Muscle of back (tissue), 13 donors: ENCODE data around the gene TOP2B. TPM values are rescaled to one million over a fixed set of nuclear protein-coding genes. Genes with fewer than 3 reads are reported as not detected.

ENCODE experiments used
- DNase-seq, 3 donors: peaks; one replicate each; pipeline versions ENCODE4 v3.0.0 to v3.0.0-alpha.2; 2013
- long read RNA-seq, 9 donors: transcript quantifications; one replicate each; lab custom pipeline, GENCODE V29; 2026
- polyA plus RNA-seq, 10 donors: library from polyadenylated mRNA; unstranded; fragments of 120-200 nt; gene quantifications; one replicate each; pipeline ENCODE4 v1.2.1, GENCODE V29; 2013; ENCODE audit not compliant: insufficient read length in 10 of 10

TOP2B gene
- polyA plus RNA-seq = 100 to 1,000 TPM; 105 to 176 (median 137) TPM
- long read RNA-seq, donor 1, full-length matches to known transcripts = 2 of 2 reads
- long read RNA-seq, donor 1, partial matches to known transcripts = 0 of 2 reads
- long read RNA-seq, donor 1, other reads (novel, unspliced or antisense) = 0 of 2 reads
- long read RNA-seq, donor 2 = 0 reads
- long read RNA-seq, donor 3 = 0 reads
- long read RNA-seq, donor 4, full-length matches to known transcripts = 2 of 2 reads
- long read RNA-seq, donor 4, partial matches to known transcripts = 0 of 2 reads
- long read RNA-seq, donor 4, other reads (novel, unspliced or antisense) = 0 of 2 reads
- long read RNA-seq, donor 5, full-length matches to known transcripts = 4 of 4 reads
- long read RNA-seq, donor 5, partial matches to known transcripts = 0 of 4 reads
- long read RNA-seq, donor 5, other reads (novel, unspliced or antisense) = 0 of 4 reads
- long read RNA-seq, donor 6, full-length matches to known transcripts = 1 of 7 reads
- long read RNA-seq, donor 6, partial matches to known transcripts = 6 of 7 reads
- long read RNA-seq, donor 6, other reads (novel, unspliced or antisense) = 0 of 7 reads
- long read RNA-seq, donor 7 = 0 reads
- long read RNA-seq, donor 8, full-length matches to known transcripts = 1 of 19 reads
- long read RNA-seq, donor 8, partial matches to known transcripts = 18 of 19 reads
- long read RNA-seq, donor 8, other reads (novel, unspliced or antisense) = 0 of 19 reads
- long read RNA-seq, donor 9 = 0 reads

GRCh38 chr3:25664812-25665314 is at the start of gene TOP2B:
TOP2B (minus strand) TSS chr3:25664907; CDS start chr3:25664297, 610 bp downstream.
- DNase-seq = peak; percentile 97 to 99 (median 97)

DNA sequence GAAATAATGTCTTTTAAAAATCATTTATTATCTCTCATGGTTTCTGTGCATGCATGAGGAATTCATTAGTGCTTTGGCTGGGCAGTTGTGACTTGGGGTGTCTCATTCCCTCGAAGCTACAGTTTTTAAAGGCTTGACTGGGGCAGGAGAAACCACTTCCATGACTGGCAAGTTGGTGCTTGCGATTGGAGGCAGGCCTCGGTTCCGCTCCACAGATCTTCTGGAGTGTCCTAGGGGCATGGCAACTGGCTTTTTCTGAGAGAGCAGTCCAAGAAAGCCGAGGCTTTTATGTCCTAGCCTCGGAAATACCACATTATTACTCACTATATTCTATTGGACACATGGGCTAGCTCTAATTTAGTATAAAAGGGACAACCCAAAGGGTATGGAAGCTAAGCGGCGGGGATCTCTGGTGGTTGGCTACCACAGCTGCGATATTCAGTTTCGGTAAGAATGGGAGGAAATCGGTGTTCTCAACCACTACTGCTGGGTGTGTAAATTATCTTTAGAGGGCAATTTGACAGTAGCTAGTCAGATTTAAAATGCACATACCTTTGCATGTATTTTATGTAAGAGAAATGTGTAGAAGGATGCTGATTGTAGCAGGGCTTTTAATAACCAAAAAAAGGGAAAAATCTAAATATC is 48.8 kb upstream of the TOP2B start:
- no peak for DNase-seq

- DNase-seq = no peak
These were observed 46.4 kb upstream of the TOP2B start for GRCh38 chr3:25711090-25711489.

DNA sequence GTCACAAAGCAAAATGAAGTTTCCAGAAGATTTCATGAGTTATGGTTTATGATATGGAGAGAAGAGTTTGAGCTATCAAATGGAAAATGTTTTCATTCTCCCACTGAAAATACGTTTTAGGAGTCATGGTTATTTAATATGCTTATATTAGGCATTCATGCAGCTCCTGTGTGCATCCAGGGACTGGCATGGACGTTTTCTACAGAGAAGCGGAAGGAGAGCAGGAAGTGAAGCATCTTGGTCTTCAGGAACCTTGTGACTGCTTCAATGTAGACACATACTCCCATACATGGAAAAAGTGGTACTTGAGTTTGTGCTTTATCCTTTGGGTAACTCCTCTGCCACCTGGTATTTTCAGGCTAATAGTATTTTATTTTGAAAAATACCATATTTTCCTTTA is 43.3 kb upstream of the TOP2B start:
- no peak for DNase-seq

DNA sequence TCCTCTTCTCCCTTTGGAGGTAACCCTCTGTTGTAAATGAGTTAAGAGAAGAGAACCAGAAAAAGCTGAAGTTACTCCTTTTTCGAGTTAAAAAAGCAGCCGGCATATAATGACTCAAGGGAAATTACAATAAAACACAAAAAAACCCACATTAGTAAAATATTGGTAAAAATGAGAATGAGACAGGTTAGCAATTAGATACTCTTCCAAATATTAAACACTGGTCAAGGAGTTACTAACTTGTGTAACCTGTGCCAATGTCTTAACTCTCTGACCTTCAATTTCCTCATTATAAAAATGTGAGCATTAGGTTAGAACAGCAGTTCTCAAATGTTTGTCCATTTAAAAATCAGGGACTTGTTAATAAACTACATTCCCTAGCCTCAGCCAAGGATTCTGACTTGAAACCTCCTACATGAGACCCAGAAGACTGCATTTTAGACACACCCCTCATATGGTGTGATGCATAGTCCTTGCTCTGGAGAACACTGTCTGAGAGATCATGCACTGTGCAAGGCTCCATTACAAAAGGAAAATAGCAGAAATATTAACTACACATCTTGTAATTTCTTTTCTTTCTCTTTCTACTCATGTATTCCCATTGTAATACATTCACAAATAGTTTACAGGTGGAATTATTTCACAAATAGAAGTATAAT is 42.7 kb upstream of the TOP2B start:
- DNase-seq = no peak

GRCh38 chr3:25706213-25706612 is 41.5 kb upstream of the TOP2B start:
- DNase-seq = no peak

- DNase-seq = no peak
These were observed 32.8 kb upstream of the TOP2B start for GRCh38 chr3:25697553-25697952.

DNA sequence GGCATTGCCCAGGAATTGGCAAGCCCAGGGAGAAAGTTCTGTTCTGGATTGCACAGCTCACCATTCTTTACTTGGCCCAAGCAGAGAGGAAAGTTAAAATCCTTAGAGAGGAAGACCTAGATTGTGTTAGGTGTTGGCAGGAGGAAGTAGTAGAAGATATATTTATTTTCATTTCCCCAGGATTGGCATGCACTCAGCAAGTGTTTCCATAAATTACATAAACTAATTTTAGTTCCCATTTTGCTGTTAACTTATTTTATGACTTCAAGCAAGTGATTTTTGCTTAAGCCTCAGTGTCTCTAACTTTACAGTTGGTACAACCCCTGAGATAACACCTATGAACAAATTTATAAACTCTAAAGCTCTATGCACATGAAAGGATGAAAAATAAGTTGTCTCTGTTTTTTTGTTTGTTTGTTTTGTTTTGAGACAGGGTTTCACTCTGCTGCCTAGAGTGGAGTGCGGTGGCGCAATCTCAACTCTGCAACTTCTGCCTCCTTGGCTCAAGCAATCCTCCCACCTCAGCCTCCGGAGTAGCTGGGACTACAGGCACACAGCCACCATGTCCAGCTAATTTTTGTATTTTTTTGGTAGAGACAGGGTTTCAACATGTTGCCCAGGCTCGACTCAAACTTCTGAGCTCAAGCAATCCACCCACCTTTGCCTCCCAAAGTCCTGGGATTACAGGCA is 31.2 kb upstream of the TOP2B start:
- DNase-seq = peak in 1 of 3 donors; percentile 13

DNA sequence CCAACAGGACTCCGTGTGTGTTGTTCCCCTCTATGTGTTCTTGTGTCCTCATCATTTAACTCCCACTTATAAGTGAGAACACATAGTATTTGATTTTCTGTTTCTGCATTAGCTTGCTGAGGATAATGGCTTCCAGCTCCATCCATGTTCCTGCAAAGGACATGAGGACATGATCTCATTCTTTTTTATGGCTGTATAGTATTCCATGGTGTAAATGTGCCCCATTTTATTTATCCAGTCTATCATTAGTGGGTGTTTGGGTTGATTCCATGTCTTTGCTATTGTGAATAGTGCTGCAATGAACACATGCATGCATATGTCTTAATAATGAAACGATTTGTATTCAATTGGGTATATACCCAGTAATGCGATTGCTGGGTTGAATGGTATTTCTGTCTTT is 28.5 kb upstream of the TOP2B start:
- no peak for DNase-seq

- peak in 2 of 3 donors; percentile 27 to 80 for DNase-seq
These were observed 27.6 kb upstream of the TOP2B start for GRCh38 chr3:25692341-25692740.

- DNase-seq = no peak
These were observed 26.2 kb upstream of the TOP2B start for GRCh38 chr3:25690768-25691533.

DNA sequence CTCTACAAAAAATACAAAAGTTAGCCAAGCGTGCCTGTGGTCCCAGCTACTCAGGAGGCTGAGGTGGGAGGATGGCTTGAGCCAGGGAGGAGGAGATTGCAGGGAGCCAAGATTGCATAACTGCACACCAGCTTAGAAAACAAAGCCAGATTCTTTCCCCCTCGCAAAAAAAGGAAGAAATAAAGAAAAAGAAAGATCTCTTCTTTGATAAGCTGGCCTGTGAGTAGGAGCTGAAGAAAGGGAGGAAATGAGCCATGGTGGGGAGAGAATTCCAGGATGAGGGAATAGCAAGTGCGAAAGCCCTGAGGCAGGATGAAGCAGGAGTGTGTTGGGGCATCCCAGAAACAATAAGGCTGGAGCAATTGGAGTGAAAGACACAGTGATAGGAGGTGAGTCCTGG is 24.5 kb upstream of the TOP2B start:
- DNase-seq = no peak

DNA sequence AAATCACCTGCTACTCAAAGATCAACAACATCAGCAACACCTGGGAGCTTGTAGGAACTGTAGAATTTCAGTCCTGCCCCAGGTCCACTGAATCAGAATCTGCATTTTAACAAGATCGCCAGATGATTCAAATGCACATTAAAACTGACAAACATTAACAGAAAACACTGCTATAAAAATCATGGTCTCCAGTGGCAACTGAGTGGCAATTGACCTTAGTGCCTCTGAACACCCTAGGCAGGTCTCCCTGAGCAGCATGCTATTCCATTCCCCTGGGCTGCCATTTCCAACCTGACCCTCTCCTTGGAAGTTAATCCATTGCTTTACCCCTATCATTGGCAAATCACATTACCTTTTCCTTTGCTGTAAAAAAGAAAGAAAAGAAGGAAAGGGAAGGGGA is 23.0 kb upstream of the TOP2B start:
- DNase-seq = no peak

DNA sequence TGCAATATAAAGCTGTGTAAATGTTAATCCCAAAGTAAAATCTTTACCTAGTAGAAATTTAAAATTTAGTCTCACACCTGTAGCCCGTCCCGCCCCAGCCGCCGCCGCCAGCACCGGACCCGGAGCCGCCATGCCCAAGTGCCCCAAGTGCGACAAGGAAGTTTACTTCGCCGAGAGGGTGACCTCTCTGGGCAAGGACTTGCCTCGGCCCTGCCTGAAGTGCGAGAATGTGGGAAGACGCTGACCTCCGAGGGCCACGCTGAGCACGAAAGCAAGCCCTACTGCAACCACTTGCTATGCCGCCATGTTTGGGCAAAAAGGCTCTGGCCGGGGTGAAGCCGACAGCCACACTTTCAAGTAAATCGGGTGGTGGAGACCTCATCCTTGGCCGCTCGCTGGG is 22.1 kb upstream of the TOP2B start:
- DNase-seq = no peak

- no peak for DNase-seq
These were observed 19.2 kb upstream of the TOP2B start for GRCh38 chr3:25683882-25684281.

DNA sequence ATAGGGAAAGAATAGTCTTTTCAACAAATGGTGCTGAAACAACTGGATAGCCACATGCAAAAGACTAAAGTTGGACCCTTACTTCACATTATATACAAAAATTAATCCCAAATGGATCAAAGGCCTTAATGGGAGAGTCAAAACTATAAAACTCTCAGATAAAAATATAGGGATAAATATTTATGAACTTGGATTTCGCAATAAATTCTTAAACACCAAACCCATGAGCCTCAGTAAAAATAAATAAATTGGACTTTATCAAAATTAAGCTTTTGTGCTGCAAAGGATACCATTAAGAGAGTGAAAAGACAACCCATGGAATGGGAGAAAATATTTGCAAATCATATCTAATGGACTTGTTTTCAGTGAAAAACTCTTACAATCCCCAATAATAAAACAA is 18.7 kb upstream of the TOP2B start:
- DNase-seq = no peak

- no peak for DNase-seq
These were observed 15.1 kb upstream of the TOP2B start for GRCh38 chr3:25679642-25680302.

GRCh38 chr3:25679166-25679565 is 14.5 kb upstream of the TOP2B start:
- no peak for DNase-seq

DNA sequence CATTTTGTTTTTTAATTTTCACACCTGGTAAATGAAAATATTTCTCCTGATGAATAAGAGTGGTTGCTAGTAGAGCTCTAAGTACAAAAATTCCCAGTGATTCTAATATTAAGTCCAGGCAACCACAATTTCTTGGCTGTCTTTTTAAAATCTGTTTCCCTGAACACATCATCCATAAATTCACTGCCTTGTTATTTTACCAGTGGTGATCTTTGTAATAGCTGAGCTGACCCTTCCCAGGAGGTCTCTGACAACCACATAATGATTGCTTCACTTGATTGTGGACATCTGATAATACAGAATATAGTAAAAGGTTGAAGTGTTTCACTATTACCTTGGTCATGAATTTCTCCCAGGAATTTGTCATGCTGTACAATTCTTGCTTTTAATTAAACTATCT is 13.9 kb upstream of the TOP2B start:
- no peak for DNase-seq

DNA sequence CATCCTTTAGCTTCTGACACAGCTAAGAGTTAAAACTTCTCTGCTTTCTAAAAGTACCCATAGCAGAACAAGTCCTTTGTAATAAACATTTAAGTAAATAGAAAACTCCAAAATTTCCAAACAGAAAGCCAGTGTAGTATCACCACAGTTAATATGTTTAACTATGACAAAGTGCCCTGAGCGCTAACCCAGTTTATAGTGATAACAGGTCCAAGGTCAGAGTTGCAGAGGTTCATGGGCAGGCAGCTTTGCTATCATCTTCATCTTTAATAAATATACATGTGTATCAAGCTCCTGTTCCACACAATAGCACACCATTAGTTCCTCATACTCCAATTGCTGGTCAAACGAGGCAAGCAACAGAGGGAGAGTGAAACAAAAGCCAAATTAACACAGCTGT is 12.4 kb upstream of the TOP2B start:
- DNase-seq = no peak
